ENCODE results near the gene GPAT3. TPM values are rescaled to one million over a fixed set of nuclear protein-coding genes. Genes with fewer than 3 reads are reported as not detected.
"Not testable (repeated sequence)": the region's sequence is repeated elsewhere in the genome, so short reads cannot be mapped to it uniquely, and the experiment has no call there.

Gene GPAT3
- total RNA-seq, 1 donor from 2014 or later: 0.99 TPM

DNA sequence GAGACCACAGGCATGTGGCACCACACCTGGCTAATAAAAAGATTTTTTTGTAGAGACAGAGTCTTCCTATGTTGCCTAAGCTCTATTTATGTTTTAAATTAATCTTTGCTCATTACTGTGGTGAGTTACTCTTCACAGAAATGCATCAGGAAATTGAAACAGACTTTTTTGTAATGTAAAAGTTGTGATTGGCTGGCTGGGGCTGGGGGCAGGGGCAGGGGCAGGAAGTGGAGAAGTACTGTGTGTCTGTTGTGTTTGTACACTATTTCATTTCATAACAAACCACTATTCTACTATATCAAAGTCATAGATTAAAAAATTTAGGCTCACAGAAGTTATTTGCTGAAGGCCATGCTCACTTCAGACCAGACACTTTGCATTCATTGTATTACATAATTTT is 31.9 kb upstream of the GPAT3 start:
- DNase-seq (ENCODE audit: low spot score): no peak
- Histone ChIP-seq H3K4me1 (no peaks in the 10 kb centered on the region), H3K27ac (no peak overlapping the region), H2AFZ (replicated peaks) (no peak overlapping the region), H3K4me2 (no peak overlapping the region), H3K4me3 (no peak overlapping the region), H3F3A (ENCODE audit: low read depth) (no peaks in the 10 kb centered on the region), H3K27me3 (no peaks in the 10 kb centered on the region), H3K9ac (no peak overlapping the region), H4K20me1 (ENCODE audit: low read depth) (no peaks in the 10 kb centered on the region), H3K79me2 (ENCODE audit: low read depth) (no peaks in the 10 kb centered on the region), H3K36me3 (no peaks in the 10 kb centered on the region), H3K9me3 (ENCODE audit: low read depth) (no peaks in the 10 kb centered on the region)
- Mint-ChIP-seq H3K27ac (no peak overlapping the region), H3K36me3 (no peaks in the 10 kb centered on the region), H3K4me3 (no peak overlapping the region), H3K9me3 (no peaks in the 10 kb centered on the region), H3K27me3 (ENCODE audit: insufficient read depth, low read depth) (no peaks in the 10 kb centered on the region), H3K4me1 (no peaks in the 10 kb centered on the region)
- TF ChIP-seq, protein P1, sequence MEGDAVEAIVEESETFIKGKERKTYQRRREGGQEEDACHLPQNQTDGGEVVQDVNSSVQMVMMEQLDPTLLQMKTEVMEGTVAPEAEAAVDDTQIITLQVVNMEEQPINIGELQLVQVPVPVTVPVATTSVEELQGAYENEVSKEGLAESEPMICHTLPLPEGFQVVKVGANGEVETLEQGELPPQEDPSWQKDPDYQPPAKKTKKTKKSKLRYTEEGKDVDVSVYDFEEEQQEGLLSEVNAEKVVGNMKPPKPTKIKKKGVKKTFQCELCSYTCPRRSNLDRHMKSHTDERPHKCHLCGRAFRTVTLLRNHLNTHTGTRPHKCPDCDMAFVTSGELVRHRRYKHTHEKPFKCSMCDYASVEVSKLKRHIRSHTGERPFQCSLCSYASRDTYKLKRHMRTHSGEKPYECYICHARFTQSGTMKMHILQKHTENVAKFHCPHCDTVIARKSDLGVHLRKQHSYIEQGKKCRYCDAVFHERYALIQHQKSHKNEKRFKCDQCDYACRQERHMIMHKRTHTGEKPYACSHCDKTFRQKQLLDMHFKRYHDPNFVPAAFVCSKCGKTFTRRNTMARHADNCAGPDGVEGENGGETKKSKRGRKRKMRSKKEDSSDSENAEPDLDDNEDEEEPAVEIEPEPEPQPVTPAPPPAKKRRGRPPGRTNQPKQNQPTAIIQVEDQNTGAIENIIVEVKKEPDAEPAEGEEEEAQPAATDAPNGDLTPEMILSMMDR (IDR thresholded peaks at IDR 0.05): no peak
- TF ChIP-seq EZH2phosphoT487 (IDR thresholded peaks at IDR 0.05): no peak
- no peak for TF ChIP-seq EZH2 (IDR thresholded peaks at IDR 0.05)

DNA sequence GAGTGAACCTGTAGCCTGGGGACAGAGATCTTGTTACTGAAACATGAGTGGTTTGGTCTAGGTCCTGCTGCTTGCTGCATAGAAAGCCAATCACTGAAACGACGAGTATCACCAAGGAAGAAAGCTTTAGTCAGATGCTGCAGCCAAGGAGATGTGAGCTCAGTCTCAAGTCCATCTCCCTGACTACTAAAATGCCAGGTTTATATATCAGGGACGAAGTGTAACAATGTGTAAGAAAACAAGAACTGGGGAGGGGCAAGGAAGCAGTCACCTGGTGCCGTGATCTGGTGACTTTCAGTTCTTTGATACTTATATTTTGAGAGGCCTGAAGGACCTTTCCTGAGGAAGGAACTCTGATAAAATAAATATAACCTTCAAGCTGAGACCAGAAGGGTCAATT is 31.4 kb upstream of the GPAT3 start:
- Mint-ChIP-seq H3K9me3 (no peaks in the 10 kb centered on the region), H3K27ac (no peak overlapping the region), H3K4me3 (no peak overlapping the region), H3K36me3 (no peaks in the 10 kb centered on the region), H3K27me3 (ENCODE audit: insufficient read depth, low read depth) (no peaks in the 10 kb centered on the region), H3K4me1 (no peaks in the 10 kb centered on the region)
- Histone ChIP-seq H3K4me3 (no peak overlapping the region), H3K79me2 (ENCODE audit: low read depth) (no peaks in the 10 kb centered on the region), H3F3A (ENCODE audit: low read depth) (no peaks in the 10 kb centered on the region), H3K4me2 (no peak overlapping the region), H3K27ac (no peak overlapping the region), H4K20me1 (ENCODE audit: low read depth) (no peaks in the 10 kb centered on the region), H3K27me3 (no peaks in the 10 kb centered on the region), H3K9me3 (ENCODE audit: low read depth) (no peaks in the 10 kb centered on the region), H3K9ac (no peak overlapping the region), H3K4me1 (no peaks in the 10 kb centered on the region), H2AFZ (replicated peaks) (no peak overlapping the region), H3K36me3 (no peaks in the 10 kb centered on the region)
- TF ChIP-seq EZH2phosphoT487 (IDR thresholded peaks at IDR 0.05): no peak
- TF ChIP-seq, protein P1 (IDR thresholded peaks at IDR 0.05): no peak
- TF ChIP-seq EZH2 (IDR thresholded peaks at IDR 0.05): no peak
- no peak for DNase-seq (ENCODE audit: low spot score)

DNA sequence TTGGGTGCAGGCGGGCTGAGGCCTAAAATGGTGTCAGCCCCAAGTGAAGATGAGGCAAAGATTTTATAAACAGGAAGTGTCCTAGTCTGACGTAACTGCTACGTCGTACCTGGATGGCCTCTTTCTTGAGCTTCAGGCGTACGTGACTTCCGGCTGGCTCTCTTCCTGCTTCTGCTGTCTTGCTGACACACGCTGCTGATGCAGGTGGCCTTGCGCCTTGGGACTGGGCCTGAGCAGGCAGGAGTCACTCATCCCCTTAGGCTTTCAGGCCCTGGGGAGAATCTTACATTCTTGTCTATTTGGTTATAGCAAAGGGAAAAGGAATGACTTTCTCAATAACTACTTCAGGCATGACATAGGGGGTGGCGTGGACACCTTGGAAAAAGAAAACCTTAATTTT is 30.9 kb upstream of the GPAT3 start:
- no peak overlapping the region for H3K4me2 ChIP-seq
- H3K4me3 Mint-ChIP-seq: no peak overlapping the region
- no peaks in the 10 kb centered on the region for H3K36me3 ChIP-seq
- H3K9me3 Mint-ChIP-seq: no peaks in the 10 kb centered on the region
- H3K27ac ChIP-seq: no peak overlapping the region
- no peaks in the 10 kb centered on the region for H3K4me1 ChIP-seq
- TF ChIP-seq EZH2 (IDR thresholded peaks at IDR 0.05) (no peak), EZH2phosphoT487 (IDR thresholded peaks at IDR 0.05) (no peak)
- TF ChIP-seq, protein P1 (IDR thresholded peaks at IDR 0.05): no peak
- no peaks in the 10 kb centered on the region for H3K27me3 Mint-ChIP-seq (ENCODE audit: insufficient read depth, low read depth)
- no peak overlapping the region for H2AFZ ChIP-seq (replicated peaks)
- H3K27ac Mint-ChIP-seq: no peak overlapping the region
- H3K79me2 ChIP-seq (ENCODE audit: low read depth): no peaks in the 10 kb centered on the region
- no peak overlapping the region for H3K4me3 ChIP-seq
- H3K27me3 ChIP-seq: no peaks in the 10 kb centered on the region
- H3K9me3 ChIP-seq (ENCODE audit: low read depth): no peaks in the 10 kb centered on the region
- no peaks in the 10 kb centered on the region for H4K20me1 ChIP-seq (ENCODE audit: low read depth)
- H3F3A ChIP-seq (ENCODE audit: low read depth): no peaks in the 10 kb centered on the region
- no peaks in the 10 kb centered on the region for H3K4me1 Mint-ChIP-seq
- DNase-seq (ENCODE audit: low spot score): no peak
- no peaks in the 10 kb centered on the region for H3K36me3 Mint-ChIP-seq
- no peak overlapping the region for H3K9ac ChIP-seq

DNA sequence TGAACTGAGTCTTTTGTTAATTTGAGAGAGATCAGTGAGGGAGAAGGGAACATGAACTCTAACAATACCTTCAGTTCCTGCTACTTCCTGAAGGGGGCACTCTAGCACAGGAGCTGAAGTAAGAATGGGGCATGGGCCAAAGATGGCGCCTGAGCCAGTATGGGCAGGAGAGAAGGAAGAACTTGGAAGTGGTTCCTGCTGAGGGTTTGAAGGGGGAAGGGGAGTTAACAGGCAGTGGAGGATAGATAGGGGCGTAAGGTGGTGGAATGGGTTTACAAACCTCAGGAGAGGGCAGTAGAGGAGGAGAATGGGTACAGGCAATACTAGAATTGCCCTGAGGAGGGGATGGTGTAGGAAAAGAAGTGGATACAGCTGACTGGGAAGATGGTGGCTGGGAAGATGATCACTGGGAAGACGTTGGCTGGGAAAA is 26.7 kb upstream of the GPAT3 start:
- not testable (repeated sequence) for H3K9me3 Mint-ChIP-seq; H3K4me1 Mint-ChIP-seq; H4K20me1 ChIP-seq (ENCODE audit: low read depth); H3K4me1 ChIP-seq; H3K4me3 Mint-ChIP-seq; H3K36me3 Mint-ChIP-seq; H3K27ac Mint-ChIP-seq; H3K9me3 ChIP-seq (ENCODE audit: low read depth); H3K27me3 Mint-ChIP-seq (ENCODE audit: insufficient read depth, low read depth); H3K79me2 ChIP-seq (ENCODE audit: low read depth); H3K4me3 ChIP-seq; H3K36me3 ChIP-seq; H3K9ac ChIP-seq; H3K27me3 ChIP-seq; H3K4me2 ChIP-seq; H3K27ac ChIP-seq; H3F3A ChIP-seq (ENCODE audit: low read depth)
- peak overlapping the region; percentile 76 for H2AFZ ChIP-seq (replicated peaks)
- peak; percentile 36 for DNase-seq (ENCODE audit: low spot score)
- TF ChIP-seq, protein P1 (IDR thresholded peaks at IDR 0.05): peak; percentile 70
